SK-N-SH treated with all-trans-retinoic acid at 6 μM for 48 hours (cell line): ENCODE measurements around the gene REM2.

ENCODE experiments used
- ATAC-seq: fragments of 200-7000 bp; cut with Tn5 transposase; 3 replicates; pipeline ENCODE4 v1.9.1; 2020; ENCODE audit warnings: mild to moderate bottlenecking, moderate library complexity
- BACH2 ChIP-seq: fragments of 250-450 bp; sonication (Bioruptor Pico); IDR thresholded peaks from 2 replicates; pipeline ENCODE4 v1.9.0; 2021; ENCODE audit warnings: mild to moderate bottlenecking, borderline replicate concordance
- GLIS3 ChIP-seq: fragments of 250-450 bp; sonication (Bioruptor Pico); IDR thresholded peaks from 2 replicates; pipeline ENCODE4 v1.5.0; 2020; ENCODE audit warnings: mild to moderate bottlenecking, moderate library complexity
- RARB ChIP-seq: fragments of 250-450 bp; sonication (Bioruptor Pico); IDR thresholded peaks from 2 replicates; pipeline ENCODE4 v1.8.0; 2021; ENCODE audit warnings: mild to moderate bottlenecking, moderate library complexity
- TOX ChIP-seq: fragments of 250-450 bp; sonication (Bioruptor Pico); IDR thresholded peaks from 2 replicates; pipeline ENCODE4 v1.8.0; 2021; ENCODE audit warnings: mild to moderate bottlenecking, moderate library complexity, borderline replicate concordance
- ZFP30 ChIP-seq: fragments of 450-650 bp; formaldehyde crosslinking; IDR thresholded peaks from 2 replicates; pipeline ENCODE4 v1.5.0; 2022; ENCODE audit warnings: mild to moderate bottlenecking, moderate library complexity
- ZNF565 ChIP-seq: fragments of 450-650 bp; formaldehyde crosslinking; conservative IDR thresholded peaks from 2 replicates; pipeline ENCODE4 v1.5.0; 2020; ENCODE audit warnings: low read depth, mild to moderate bottlenecking, moderate library complexity
- ZNF70 ChIP-seq: fragments of 450-650 bp; formaldehyde crosslinking; IDR thresholded peaks from 2 replicates; pipeline ENCODE4 v1.5.0; 2020; ENCODE audit warnings: mild to moderate bottlenecking, moderate library complexity
- ZNF8 ChIP-seq: fragments of 450-650 bp; formaldehyde crosslinking; IDR thresholded peaks from 2 replicates; pipeline ENCODE4 v1.5.0; 2020; ENCODE audit warnings: mild to moderate bottlenecking, moderate library complexity
- TF ChIP-seq, protein P1 (sequence below): fragments of 250-450 bp; sonication (Bioruptor Pico); IDR thresholded peaks from 2 replicates; pipeline ENCODE4 v1.8.0; 2020; ENCODE audit warnings: mild to moderate bottlenecking, moderate library complexity, borderline replicate concordance

The REM2 gene

DNA sequence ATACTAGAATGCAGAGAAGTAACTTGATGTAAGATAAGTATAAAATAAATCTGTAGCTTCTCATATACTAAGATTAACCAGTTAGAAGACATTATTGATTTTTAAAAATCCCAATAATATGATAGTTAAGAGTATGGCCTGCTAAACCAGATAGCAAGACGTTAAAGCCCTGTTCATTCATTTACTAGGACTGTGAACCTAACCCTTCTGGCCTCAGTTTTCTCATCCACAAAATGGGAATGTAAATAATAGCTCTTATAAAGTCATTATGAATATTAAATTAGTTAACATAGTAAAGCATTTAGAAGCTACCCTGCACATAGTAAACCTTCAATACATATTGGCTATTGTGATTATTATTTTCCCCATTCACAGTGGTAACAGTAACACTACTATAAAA lies 52.1 kb downstream of the REM2 start:
- TF ChIP-seq TOX (CRISPR knock-in tag), result no peak
- TF ChIP-seq BACH2 (CRISPR knock-in tag), result no peak
- no peak for TF ChIP-seq ZNF8
- no peak for TF ChIP-seq GLIS3 (CRISPR knock-in tag)
- no peak for TF ChIP-seq ZFP30 (CRISPR knock-in tag)
- TF ChIP-seq, protein P1, sequence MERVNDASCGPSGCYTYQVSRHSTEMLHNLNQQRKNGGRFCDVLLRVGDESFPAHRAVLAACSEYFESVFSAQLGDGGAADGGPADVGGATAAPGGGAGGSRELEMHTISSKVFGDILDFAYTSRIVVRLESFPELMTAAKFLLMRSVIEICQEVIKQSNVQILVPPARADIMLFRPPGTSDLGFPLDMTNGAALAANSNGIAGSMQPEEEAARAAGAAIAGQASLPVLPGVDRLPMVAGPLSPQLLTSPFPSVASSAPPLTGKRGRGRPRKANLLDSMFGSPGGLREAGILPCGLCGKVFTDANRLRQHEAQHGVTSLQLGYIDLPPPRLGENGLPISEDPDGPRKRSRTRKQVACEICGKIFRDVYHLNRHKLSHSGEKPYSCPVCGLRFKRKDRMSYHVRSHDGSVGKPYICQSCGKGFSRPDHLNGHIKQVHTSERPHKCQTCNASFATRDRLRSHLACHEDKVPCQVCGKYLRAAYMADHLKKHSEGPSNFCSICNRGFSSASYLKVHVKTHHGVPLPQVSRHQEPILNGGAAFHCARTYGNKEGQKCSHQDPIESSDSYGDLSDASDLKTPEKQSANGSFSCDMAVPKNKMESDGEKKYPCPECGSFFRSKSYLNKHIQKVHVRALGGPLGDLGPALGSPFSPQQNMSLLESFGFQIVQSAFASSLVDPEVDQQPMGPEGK, result no peak
- no peak for TF ChIP-seq ZNF70 (CRISPR knock-in tag)
- TF ChIP-seq ZNF565 (CRISPR knock-in tag), result no peak
- TF ChIP-seq RARB (CRISPR knock-in tag), result no peak
- ATAC-seq, result no peak
